GM13976 (cell line): ENCODE measurements around the gene EIF2D.

Experiments
- DNase-seq: peaks from one replicate; pipeline ENCODE4 v3.0.0; 2012; ENCODE audit warnings: low spot score
- in situ Hi-C: fragments of 300-500 bp; cut with MboI; formaldehyde crosslinking; loops from one replicate; pipeline ENCODE4 v1.12.0; 2022; ENCODE audit warnings: low sequenced_read_pairs, mixed read lengths, inconsistent platforms; ENCODE audit not compliant: unreplicated experiment
- TF ChIP-seq, protein P1 (sequence below): IDR thresholded peaks from 2 replicates; pipeline ENCODE4 v1.5.1; 2012; ENCODE audit warnings: borderline replicate concordance, mild to moderate bottlenecking; ENCODE audit not compliant: insufficient read depth; ENCODE audit errors: extremely low read depth, missing control alignments, control extremely low read depth

EIF2D gene

DNA sequence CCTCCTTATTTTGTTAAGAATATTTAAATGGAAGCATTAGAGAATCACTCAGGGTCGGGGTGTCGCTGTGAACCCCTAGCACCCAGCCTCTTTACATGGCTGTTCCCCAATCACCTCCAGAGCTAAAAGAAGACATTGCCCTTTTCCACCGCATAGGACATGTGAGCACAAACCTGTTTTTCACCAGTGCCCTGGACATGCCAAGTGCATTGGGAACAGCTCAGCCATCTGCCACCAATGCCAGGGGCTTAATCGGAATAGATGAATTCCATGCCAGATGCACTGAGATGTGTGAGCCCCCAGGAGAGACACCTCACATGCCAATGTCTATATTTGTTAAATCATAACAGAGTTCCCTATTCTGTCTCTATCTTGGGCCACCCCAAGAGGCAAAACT lies 33.3 kb downstream of the EIF2D start:
- DNase-seq, result no peak
- in situ Hi-C loops, result no loop called here
- TF ChIP-seq, protein P1, sequence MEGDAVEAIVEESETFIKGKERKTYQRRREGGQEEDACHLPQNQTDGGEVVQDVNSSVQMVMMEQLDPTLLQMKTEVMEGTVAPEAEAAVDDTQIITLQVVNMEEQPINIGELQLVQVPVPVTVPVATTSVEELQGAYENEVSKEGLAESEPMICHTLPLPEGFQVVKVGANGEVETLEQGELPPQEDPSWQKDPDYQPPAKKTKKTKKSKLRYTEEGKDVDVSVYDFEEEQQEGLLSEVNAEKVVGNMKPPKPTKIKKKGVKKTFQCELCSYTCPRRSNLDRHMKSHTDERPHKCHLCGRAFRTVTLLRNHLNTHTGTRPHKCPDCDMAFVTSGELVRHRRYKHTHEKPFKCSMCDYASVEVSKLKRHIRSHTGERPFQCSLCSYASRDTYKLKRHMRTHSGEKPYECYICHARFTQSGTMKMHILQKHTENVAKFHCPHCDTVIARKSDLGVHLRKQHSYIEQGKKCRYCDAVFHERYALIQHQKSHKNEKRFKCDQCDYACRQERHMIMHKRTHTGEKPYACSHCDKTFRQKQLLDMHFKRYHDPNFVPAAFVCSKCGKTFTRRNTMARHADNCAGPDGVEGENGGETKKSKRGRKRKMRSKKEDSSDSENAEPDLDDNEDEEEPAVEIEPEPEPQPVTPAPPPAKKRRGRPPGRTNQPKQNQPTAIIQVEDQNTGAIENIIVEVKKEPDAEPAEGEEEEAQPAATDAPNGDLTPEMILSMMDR, result no peak

DNA sequence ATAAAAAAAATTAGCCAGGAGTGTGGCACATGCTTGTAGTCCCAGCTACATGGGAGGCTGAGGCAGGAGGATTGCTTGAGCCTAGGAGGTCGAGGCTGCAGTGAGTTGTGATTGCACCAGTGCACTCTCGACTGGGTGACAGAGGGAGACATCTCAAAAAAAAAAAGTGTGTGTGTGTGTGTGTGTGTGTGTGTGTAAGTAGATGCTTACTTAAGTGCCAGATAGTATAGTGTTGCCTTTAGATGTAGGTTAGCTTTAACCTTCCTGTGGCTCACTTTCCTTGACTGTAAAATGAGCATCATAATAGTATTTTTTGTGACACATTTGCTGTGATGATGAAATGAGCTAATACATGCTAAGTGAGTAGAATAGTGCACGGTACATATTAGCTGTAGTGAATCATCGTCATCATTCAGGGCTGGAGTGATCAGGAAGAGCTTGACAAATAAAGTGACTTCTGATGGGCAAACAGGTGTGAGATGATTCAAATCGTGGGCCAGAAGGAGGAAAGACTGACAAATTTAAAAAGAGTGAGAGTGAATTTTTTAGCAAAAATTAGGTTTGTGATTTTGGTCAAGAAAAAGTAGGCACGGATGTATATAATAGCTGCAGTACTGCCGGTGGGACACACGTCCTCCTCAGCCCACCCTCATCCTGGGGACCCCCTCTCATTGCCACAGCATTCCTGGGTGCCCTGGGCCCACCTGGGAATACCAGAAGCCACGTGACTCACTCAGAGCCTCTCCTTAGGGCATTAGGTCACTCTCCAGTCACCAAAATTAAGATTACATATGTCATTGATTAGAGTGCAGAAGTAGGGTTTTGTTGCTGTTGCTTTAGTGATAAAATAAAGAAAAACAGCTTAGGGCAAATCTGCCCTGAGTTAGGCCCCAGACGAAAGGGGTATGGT lies 33.9 kb downstream of the EIF2D start:
- TF ChIP-seq, protein P1, result no peak
- DNase-seq, result no peak
- in situ Hi-C loops, result no loop called here

DNA sequence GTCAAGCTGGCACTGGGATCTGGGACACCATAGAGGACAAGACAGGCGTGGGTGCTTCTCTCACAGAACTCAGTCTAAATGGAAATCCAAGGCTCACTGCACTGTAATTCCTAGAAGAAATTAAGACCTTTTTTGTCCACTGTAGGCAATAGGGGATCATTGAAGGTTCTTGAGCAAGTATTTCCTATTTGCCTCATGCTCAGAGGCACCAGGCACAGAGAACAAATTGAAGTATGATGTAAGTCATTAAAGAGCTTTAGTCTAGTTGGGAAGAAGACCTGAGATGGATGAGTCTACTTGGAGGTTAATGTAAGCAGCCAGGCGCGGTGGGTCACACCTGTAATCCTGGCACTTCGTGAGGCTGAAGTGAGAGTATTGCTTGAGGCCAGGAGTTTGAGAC lies 34.6 kb downstream of the EIF2D start:
- in situ Hi-C loops, result no loop called here
- TF ChIP-seq, protein P1, result no peak
- no peak for DNase-seq

DNA sequence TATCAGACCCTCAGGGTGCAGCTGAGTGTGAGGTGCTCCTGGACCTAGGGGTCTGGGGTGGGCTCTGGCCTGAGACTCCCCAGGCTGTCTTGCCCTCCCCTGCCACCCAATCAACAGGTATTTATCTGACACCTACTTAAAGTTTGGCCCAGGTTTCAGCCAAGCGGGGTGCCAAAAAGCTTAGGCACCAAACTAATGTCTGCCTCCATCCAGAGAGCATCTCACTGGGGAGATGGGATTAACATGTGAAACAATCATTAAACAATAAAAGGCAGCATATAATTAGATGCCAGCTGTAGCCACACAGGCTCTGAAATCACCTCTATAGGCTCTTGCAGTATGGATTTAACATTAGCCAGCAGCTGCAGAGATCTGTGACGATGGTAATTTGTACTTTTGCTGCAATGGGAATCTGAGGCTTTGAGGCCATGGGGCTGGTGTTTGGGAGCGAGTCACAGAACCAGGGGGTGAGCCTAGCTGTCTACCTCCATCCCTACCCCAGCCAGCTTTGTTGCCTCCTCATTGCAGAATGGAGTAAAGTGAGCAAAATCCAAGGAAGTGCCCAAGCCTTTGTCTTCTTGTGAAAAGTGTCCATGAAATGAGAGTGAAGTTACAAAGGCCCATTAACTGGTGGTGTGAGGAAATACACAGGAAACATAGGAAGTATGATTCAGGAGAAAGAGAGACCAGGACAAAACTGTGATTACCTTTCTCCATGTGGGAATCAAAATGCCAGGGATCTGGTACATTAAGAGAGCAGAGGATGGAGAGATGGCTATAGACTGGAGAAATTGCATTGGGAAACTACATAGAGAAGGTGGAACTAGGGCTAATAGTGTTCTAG lies 36.1 kb downstream of the EIF2D start:
- in situ Hi-C loops, result no loop called here
- TF ChIP-seq, protein P1, result no peak
- no peak for DNase-seq

DNA sequence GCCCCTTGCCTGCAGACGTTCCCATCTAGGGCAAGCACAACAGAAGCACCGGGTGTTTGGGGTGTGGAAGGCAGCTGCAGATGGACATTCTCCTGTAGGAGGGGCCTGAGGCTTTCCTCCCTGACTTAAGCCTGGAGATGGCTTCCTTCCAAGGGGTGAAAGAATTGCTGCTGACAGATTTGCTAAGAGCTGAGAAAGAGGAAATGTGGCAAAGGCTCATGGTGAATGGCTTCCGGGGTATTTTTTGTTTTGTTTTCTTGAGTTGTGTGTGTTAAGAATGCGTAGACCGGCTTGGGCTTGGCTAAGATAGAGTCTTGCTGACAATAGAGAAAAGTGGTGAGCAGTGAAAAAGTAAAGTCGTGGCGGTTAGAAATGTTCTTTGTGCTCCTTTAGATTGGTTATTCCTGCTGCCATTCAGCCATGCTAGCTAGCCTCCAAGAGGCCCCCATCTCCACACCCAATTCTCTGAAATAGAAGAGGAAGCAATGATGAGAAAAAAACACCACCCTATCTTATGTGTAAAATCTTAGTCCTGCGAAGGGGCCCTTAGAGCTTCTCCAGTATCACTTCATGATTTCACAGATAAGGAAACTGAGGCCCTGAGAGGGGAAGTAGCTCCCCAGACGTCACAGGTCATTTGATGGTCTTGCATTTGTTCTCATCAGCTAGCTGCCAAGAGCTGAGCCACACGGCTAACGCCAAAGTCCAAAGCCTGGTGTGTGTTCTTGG lies 36.9 kb downstream of the EIF2D start:
- no peak for DNase-seq
- in situ Hi-C loops, result no loop called here
- TF ChIP-seq, protein P1, result no peak

DNA sequence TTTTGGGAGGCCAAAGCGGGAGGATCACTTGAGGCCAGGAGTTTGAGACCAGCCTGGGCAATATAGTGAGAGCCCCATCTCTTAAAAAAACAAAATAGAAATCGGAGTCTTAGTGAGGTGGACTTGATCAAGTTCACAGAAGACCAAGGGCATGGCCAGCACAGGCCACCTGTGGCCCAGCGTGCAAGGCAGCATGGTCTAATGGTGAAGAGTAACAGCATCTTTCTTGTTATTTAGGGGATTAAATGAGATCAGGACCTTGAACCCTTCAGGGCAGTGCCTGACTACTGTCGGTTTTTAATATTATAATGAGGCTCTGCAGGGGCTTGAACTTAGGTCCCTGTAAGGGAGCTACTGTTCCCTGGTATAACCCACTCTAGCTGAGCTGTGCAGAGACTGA lies 38.5 kb downstream of the EIF2D start:
- in situ Hi-C loops, result no loop called here
- TF ChIP-seq, protein P1, result no peak

More for the DNA sequence above, 38.5 kb downstream of the EIF2D start:
- DNase-seq, result no peak
